H1 (cell line): ENCODE measurements around the gene DOLK. TPM values are rescaled to one million over a fixed set of nuclear protein-coding genes. Genes with fewer than 3 reads are reported as not detected.

ENCODE experiments used
- CBX8 ChIP-seq: fragments of 300-800, 300-1000 bp; sonication (generic); IDR thresholded peaks from 2 replicates; pipeline ENCODE4 v1.7.1; 2016; ENCODE audit warnings: low read depth, low read length, borderline replicate concordance
- CHD7 ChIP-seq: fragments of 300-600 bp; sonication (generic); IDR thresholded peaks from 2 replicates; pipeline ENCODE4 v1.7.1; 2012; ENCODE audit warnings: low read length, moderate library complexity, mild to moderate bottlenecking, inconsistent platforms; ENCODE audit not compliant: insufficient replicate concordance
- E2F6 ChIP-seq: IDR thresholded peaks from 2 replicates; pipeline ENCODE4 v1.6.1; 2012; ENCODE audit warnings: inconsistent platforms
- KDM5A ChIP-seq: fragments of 200-600 bp; IDR thresholded peaks from 2 replicates; pipeline ENCODE4 v1.7.1; 2012; ENCODE audit warnings: mild to moderate bottlenecking, low read length, inconsistent platforms, mixed read lengths
- NANOG ChIP-seq: IDR thresholded peaks from 2 replicates; pipeline ENCODE4 v1.6.1; 2011; ENCODE audit warnings: low read length, low read depth, mild to moderate bottlenecking, inconsistent platforms; ENCODE audit not compliant: insufficient read depth, poor library complexity, severe bottlenecking
- SIN3A ChIP-seq, 2 experiments: IDR thresholded peaks in 1 of 2; conservative IDR thresholded peaks in 1 of 2; 2 replicates each; pipeline ENCODE4 v1.6.1; 2011 to 2012; ENCODE audit warnings: low read length in 2 of 2, improper control_type of control experiment in 1 of 2, low read depth in 1 of 2, mild to moderate bottlenecking in 1 of 2
- SP1 ChIP-seq: IDR thresholded peaks from 2 replicates; pipeline ENCODE4 v1.6.1; 2011; ENCODE audit warnings: low read depth, low read length
- TAF7 ChIP-seq: optimal IDR thresholded peaks from 2 replicates; pipeline ENCODE3; 2011; ENCODE audit warnings: low read depth, mild to moderate bottlenecking, inconsistent platforms, low read length, moderate library complexity, borderline replicate concordance
- TBP ChIP-seq: IDR thresholded peaks from 2 replicates; pipeline ENCODE4 v1.6.1; 2011; ENCODE audit warnings: low read depth, low read length, improper control_type of control experiment
- YY1 ChIP-seq: IDR thresholded peaks from 2 replicates; pipeline ENCODE4 v1.6.1; 2011; ENCODE audit warnings: low read depth, mild to moderate bottlenecking, low read length
- polyA plus RNA-seq, 7 experiments: library from polyadenylated mRNA; depleted of rRNA in 3 of 7; stranded (reverse) in 5 of 7; unstranded in 2 of 7; fragments of >200 nt in 5 of 7; fragments of 200-250 nt in 2 of 7; gene quantifications; 1 replicate in 5 of 7; 2 replicates in 1 of 7; 4 replicates in 1 of 7; pipeline versions ENCODE4 v1.2.1 to v1.2.3, GENCODE V29; 2011 to 2013; ENCODE audit warnings: missing spikeins in 2 of 7, mixed read lengths in 2 of 7
- total RNA-seq: library from RNA; stranded (reverse); fragmentation: NEBNext Ultra II Directional; extraction: Animal tissue kit (Norgen Biotek cat#: 25700); gene quantifications from 2 replicates; pipeline ENCODE4 v1.2.1, GENCODE V29; 2021

Gene DOLK
- total and polyA plus RNA-seq, 2 of the 8 experiments (the other 6 are each of a cell fraction or from before 2014, with no cell fraction given): 17.2 to 44.3 TPM

- TF ChIP-seq CHD7 (no peak), TAF7 (no peak), SP1 (no peak), NANOG (no peak), SIN3A (conservative IDR thresholded peaks at IDR 0.05 in 1 of 2, IDR thresholded peaks at IDR 0.05 in 1 of 2; ENCODE audit: low read depth in 1 of 2, low read length in 2 of 2) (no peak), KDM5A (no peak), YY1 (no peak), CBX8 (no peak), TBP (no peak), E2F6 (no peak)
These were observed 44.9 kb downstream of the DOLK start (continued) for GRCh38 chr9:128902351-128903078.
